ENCODE results near the gene SNX30.

The SNX30 gene

GRCh38 chr9:112858625-112859147, 108.1 kb downstream of the SNX30 start:
- peak; percentile 73 for DNase-seq (ENCODE audit: low read depth)
- no peak overlapping the region for H3K4me3 ChIP-seq (ENCODE audit: low read depth, low read length)
- TF ChIP-seq CTCF (IDR thresholded peaks at IDR 0.05; ENCODE audit: insufficient read depth, low read depth, low read length, missing control alignments), result no peak

- H3K4me3 ChIP-seq (ENCODE audit: low read depth, low read length), result no peak overlapping the region
- no peak for TF ChIP-seq CTCF (IDR thresholded peaks at IDR 0.05; ENCODE audit: insufficient read depth, low read depth, low read length, missing control alignments)
- no peak for DNase-seq (ENCODE audit: low read depth)
Observed at GRCh38 chr9:112860451-112860850, 109.9 kb downstream of the SNX30 start.

- DNase-seq (ENCODE audit: low read depth), result no peak
- no peak overlapping the region for H3K4me3 ChIP-seq (ENCODE audit: low read depth, low read length)
- no peak for TF ChIP-seq CTCF (IDR thresholded peaks at IDR 0.05; ENCODE audit: insufficient read depth, low read depth, low read length, missing control alignments)
Observed at GRCh38 chr9:112861155-112861554, 110.6 kb downstream of the SNX30 start.

GRCh38 chr9:112861638-112862555, 111.3 kb downstream of the SNX30 start:
- DNase-seq (ENCODE audit: low read depth), result no peak
- no peak overlapping the region for H3K4me3 ChIP-seq (ENCODE audit: low read depth, low read length)
- no peak for TF ChIP-seq CTCF (IDR thresholded peaks at IDR 0.05; ENCODE audit: insufficient read depth, low read depth, low read length, missing control alignments)

GRCh38 chr9:112863214-112863613, 112.7 kb downstream of the SNX30 start:
- no peak overlapping the region for H3K4me3 ChIP-seq (ENCODE audit: low read depth, low read length)
- no peak for TF ChIP-seq CTCF (IDR thresholded peaks at IDR 0.05; ENCODE audit: insufficient read depth, low read depth, low read length, missing control alignments)
- peak; percentile 42 for DNase-seq (ENCODE audit: low read depth)

GRCh38 chr9:112863746-112864145, 113.2 kb downstream of the SNX30 start:
- DNase-seq (ENCODE audit: low read depth), result peak; percentile 23
- no peak for TF ChIP-seq CTCF (IDR thresholded peaks at IDR 0.05; ENCODE audit: insufficient read depth, low read depth, low read length, missing control alignments)
- no peak overlapping the region for H3K4me3 ChIP-seq (ENCODE audit: low read depth, low read length)

All from GM12865 (cell line).